GM19452 (cell line): ENCODE results near the gene ARHGEF39.
A peak's percentile ranks its signal among the peaks of the same experiment; 100 is the strongest.

Experiments used
- ATAC-seq: cut with Tn5 transposase; IDR thresholded peaks from one replicate; pipeline ENCODE4 v1.9.1; 2021; ENCODE audit not compliant: unreplicated experiment

Gene ARHGEF39

GRCh38 chr9:35664531-35665470, at the start of gene ARHGEF39:
Gene ARHGEF39, minus strand, starts transcription at chr9:35665195. Its CDS starts 26 bp downstream, at chr9:35665169.
- peak; percentile 76 for ATAC-seq

GRCh38 chr9:35714123-35714522, 49.1 kb upstream of the ARHGEF39 start:
- ATAC-seq: no peak

- no peak for ATAC-seq
These were observed 48.6 kb upstream of the ARHGEF39 start for GRCh38 chr9:35713578-35713977.

DNA sequence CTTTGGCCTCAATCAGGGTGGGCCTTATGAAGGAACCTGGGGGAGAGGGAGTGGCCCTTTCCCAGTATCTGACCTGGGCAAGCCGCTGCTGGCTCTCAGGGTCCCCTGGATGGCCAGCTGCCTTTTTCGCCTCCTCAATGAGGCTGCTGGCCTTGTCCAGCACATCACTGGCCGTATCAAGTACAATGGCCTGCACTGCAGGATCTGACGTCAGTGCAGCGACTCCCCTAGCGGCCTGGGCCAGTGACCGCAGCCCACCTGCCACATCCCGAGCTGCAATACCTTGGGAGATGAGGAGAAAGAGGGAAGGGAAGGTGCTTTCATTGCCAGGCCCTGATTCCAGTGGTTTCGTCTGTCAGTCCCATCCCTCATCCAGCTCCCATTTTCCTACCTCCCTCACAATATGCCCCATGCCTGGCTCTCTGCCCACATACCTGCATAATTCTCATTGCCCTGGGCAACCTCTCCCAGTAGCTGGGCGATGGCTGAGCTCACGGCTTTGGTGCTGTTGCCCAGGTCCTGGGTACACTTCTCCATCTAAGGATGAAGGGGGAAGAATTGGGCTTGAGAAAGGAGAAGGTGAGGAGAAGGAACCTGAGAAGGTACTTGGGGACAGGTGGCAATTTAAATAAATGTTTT, 47.9 kb upstream of the ARHGEF39 start:
- no peak for ATAC-seq

- no peak for ATAC-seq
These were observed 46.8 kb upstream of the ARHGEF39 start for GRCh38 chr9:35711501-35712428.

DNA sequence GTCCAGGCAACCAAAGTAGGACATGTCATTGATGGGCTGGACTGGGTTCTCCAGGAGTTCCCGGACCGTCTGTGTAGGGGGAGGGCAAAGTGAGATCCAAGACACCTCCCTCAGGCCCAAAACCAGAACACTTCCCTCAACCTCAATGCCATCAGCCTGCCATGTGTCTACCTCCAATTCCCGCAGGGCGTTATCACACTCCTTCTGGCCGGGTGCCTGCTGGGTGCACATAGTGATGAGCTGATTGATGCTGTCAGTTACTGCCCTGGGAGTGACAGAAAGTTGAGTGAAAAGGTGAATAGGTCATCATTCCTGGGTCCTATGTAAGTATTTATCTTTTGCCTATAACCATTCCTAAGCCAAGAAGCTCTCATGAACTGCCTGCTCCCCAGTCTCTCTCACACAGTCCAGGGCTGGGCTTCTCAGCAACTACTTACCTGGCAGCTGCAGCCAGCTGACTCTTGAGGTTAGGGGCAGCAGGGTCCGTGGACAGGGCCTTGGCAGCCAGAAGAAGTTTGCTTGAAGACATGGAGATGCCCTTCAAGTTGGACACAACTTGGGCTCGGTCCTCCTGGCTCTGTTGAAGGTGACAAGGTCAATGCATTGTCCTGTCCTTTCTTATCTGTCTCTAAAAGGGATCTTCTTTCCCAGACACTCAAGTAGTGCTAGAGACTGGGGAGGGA, 46.0 kb upstream of the ARHGEF39 start:
- ATAC-seq: no peak

- no peak for ATAC-seq
These were observed 43.2 kb upstream of the ARHGEF39 start for GRCh38 chr9:35708146-35708545.

- ATAC-seq: no peak
These were observed 42.0 kb upstream of the ARHGEF39 start for GRCh38 chr9:35706951-35707350.

GRCh38 chr9:35705836-35706430, 40.9 kb upstream of the ARHGEF39 start:
- no peak for ATAC-seq

DNA sequence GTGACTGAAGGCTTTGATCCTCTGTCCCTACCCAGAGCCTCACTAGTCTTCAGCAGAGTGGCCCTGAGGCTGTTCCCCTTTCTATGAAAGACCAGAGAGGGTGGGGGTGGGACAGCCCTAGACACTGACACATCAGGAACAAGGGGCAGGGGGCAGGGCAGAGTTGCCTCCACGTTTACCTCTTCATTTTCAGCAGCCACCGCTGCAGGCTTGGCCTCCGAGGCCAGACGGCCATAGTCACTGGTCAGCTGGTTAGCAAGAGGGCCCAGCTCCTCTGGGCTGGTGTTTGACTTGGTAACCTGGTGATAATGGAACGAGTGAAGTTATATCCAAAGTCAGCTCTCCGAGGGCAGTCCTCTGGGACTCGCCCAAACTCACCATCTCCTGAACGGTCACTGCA, 40.4 kb upstream of the ARHGEF39 start:
- ATAC-seq: no peak

GRCh38 chr9:35703906-35704672, 39.1 kb upstream of the ARHGEF39 start:
- no peak for ATAC-seq

- no peak for ATAC-seq
These were observed 37.7 kb upstream of the ARHGEF39 start for GRCh38 chr9:35702696-35703095.

DNA sequence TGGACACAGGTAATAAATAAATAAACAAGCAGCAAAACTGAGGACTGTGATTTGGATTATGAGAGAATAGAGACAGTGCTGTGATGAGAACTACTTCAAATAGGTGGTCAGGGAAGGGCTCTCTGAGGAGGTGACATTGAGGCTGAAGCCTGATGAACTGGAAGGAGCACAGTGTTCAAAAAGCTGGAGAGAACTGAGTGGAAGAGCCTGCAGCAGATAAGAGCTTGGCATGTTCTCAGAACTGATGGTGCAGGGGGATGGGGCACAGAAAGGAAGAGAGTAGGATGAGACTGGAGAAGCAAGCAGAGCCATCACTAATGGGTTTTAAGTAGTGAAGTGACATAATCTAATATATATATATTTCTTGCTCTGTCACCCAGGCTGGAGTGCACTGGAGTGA, 35.9 kb upstream of the ARHGEF39 start:
- no peak for ATAC-seq

GRCh38 chr9:35700031-35700430, 35.0 kb upstream of the ARHGEF39 start:
- ATAC-seq: no peak

DNA sequence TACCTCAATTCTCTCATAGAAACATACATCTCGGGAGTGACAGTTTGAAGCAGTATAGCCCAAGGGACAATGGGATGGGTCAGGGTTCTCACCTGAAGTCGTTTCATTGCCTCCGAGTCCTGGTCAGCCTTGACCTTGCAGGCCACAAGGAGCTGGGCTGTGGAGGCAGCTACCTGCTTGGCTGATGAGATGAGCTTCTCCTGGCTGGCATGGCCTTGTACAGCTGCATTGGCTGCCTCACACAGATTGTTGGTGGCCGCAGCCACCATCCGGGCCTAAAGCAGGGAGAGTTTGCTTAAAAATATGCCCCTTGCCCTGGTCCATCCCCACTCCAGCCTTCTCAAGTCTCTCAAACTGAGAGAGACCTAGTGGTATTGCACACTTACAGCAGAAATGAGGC, 33.2 kb upstream of the ARHGEF39 start:
- ATAC-seq: no peak

DNA sequence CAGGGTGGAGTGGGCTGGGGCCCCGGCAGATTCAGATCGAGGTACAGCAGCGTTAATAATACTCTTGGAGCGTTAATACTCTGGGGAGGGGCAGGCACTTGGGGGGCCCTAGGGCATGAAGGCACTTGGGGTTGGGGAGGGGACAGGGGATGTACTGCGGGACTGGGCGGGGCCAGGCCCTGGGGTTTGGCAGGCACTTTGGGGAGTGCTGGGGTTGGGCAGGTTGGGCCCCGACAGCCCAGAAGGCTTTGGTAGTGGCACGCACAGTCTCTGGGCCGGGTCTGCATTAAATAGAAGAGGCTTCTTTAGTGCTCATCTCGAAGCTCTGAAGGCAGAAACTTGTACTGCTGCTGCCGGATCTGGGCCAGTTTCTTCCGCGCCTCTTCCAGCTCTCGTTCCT, 32.5 kb upstream of the ARHGEF39 start:
- ATAC-seq: no peak

DNA sequence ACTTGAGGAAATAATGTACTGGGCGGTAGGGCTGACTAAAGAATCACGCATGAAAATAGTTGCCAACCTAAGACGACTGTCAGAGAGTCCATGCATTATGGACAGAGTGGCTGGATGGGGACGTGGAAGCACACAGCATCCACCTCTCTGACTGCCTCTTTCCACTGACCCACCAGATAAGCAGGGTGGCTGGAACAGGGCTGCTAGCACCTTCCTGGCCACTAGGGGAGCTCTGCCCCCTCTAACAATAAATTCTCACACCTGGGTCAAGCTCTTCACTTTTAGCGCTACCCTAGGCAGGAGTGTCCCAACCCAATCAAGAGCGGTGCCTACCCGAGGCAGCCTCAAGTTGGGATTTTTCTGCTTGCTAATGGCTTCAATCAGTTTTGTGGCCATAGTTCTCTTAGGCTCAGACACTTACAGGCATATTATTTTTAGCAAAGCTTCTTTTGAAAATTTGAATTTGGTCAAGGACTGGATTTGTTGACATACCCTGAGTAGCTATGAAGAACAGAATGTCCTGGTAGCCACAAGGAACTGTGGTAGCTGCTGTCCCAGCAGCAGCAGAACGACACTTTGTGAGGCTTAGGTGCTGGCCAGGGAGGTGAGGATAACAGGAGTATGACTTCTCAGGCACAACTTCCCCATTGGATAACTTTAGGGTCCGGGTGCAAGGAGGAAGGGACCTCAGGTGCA, 31.7 kb upstream of the ARHGEF39 start:
- no peak for ATAC-seq

GRCh38 chr9:35695943-35696401, 31.0 kb upstream of the ARHGEF39 start:
- ATAC-seq: no peak
